GM12878 (cell line): ENCODE data around the gene CENPX. TPM values are rescaled to one million over a fixed set of nuclear protein-coding genes. Genes with fewer than 3 reads are reported as not detected.

Experiments
- ATAC-seq: fragments of 200-7000 bp; cut with Tn5 transposase; 3 replicates; pipeline ENCODE4 v1.9.1; 2020; ENCODE audit warnings: mild to moderate bottlenecking, moderate library complexity
- BruUV-seq: library from RNA; stranded (reverse); fragments of 400-500 nt; replicated peaks from 2 replicates; lab custom pipeline; 2021; lab: Mats Ljungman, UMichigan
- CTCF ChIA-PET: fragments of 300-600 bp; sonication (Branson Sonifier 250); formaldehyde crosslinking; extraction: SDS; loops from one replicate; lab custom pipeline; 2021; ENCODE audit warnings: inconsistent platforms; lab: Yijun Ruan, JAX
- POLR2A ChIA-PET: fragments of 350-600 bp; formaldehyde crosslinking; extraction: SDS; loops from one replicate; lab custom pipeline; 2021; ENCODE audit warnings: inconsistent platforms; lab: Charles Lee
- RAD21 ChIA-PET: fragments of 300-600 bp; sonication (Branson Sonifier 250); formaldehyde crosslinking; loops from one replicate; lab custom pipeline; 2023; ENCODE audit warnings: antibody characterized with exemption; ENCODE audit not compliant: unreplicated experiment; lab: Charles Lee
- SMC1A ChIA-PET: fragments of 300-600 bp; sonication (Branson Sonifier 250); formaldehyde crosslinking; loops from one replicate; lab custom pipeline; 2023; ENCODE audit not compliant: unreplicated experiment, uncharacterized antibody; lab: Charles Lee
- DNase-seq: peaks from one replicate; pipeline ENCODE4 v3.0.0-alpha.2; 2011; ENCODE audit warnings: low read depth, low spot score
- FAIRE-seq: peaks from 3 replicates; lab custom pipeline; 2011; peaks lifted over from hg19 to GRCh38; lab: Jason Lieb, UNC
- H2AFZ ChIP-seq: 2 replicates; pipeline ENCODE4 v1.6.0; 2011; ENCODE audit warnings: low read depth, low read length, control low read depth; ENCODE audit not compliant: control insufficient read depth
- H3K27ac ChIP-seq: 2 replicates; pipeline ENCODE4 v1.5.1; 2011; ENCODE audit warnings: control low read depth; ENCODE audit not compliant: control insufficient read depth, insufficient read depth
- H3K27me3 ChIP-seq, 2 experiments: replicated peaks in 1 of 2; 2 replicates each; pipeline versions ENCODE4 v1.6.0 to v1.6.1; 2011; ENCODE audit warnings: low read length in 1 of 2; ENCODE audit not compliant: control insufficient read depth in 2 of 2, insufficient read depth in 2 of 2
- H3K36me3 ChIP-seq, 2 experiments: 2 replicates each; pipeline ENCODE4 v1.5.1; 2011; ENCODE audit warnings: low read length in 1 of 2; ENCODE audit not compliant: control insufficient read depth in 2 of 2, insufficient read depth in 2 of 2
- H3K4me1 ChIP-seq: 2 replicates; pipeline ENCODE4 v1.6.1; 2011; ENCODE audit warnings: mild to moderate bottlenecking, low read length, moderate library complexity, mixed read lengths; ENCODE audit not compliant: control insufficient read depth, insufficient read depth
- H3K4me2 ChIP-seq: 2 replicates; pipeline ENCODE4 v1.6.0; 2011; ENCODE audit warnings: control low read depth; ENCODE audit not compliant: control insufficient read depth, insufficient read depth
- H3K4me3 ChIP-seq: fragments of 200-600 bp; sonication (generic); 2 replicates; pipeline ENCODE4 v1.5.1; 2016
- H3K79me2 ChIP-seq: 2 replicates; pipeline ENCODE4 v1.6.0; 2011; ENCODE audit warnings: low read length; ENCODE audit not compliant: control insufficient read depth, insufficient read depth
- H3K9ac ChIP-seq: 2 replicates; pipeline ENCODE4 v1.8.0; 2011; ENCODE audit warnings: low read length, control low read depth, mixed read lengths; ENCODE audit not compliant: control insufficient read depth, insufficient read depth
- H3K9me3 ChIP-seq: replicated peaks from 3 replicates; pipeline ENCODE4 v1.5.1; 2011; ENCODE audit warnings: mild to moderate bottlenecking, low read length; ENCODE audit not compliant: control insufficient read depth, insufficient read depth
- H4K20me1 ChIP-seq: 2 replicates; pipeline ENCODE4 v1.6.0; 2011; ENCODE audit not compliant: control insufficient read depth, insufficient read depth
- ATF2 ChIP-seq: IDR thresholded peaks from 2 replicates; pipeline ENCODE4 v1.6.1; 2012; ENCODE audit warnings: low read length, inconsistent platforms
- CTCF ChIP-seq, 3 experiments: IDR thresholded peaks in 2 of 3; conservative IDR thresholded peaks in 1 of 3; 2 replicates each; pipeline ENCODE4 v1.5.1; 2011; ENCODE audit warnings: low read depth in 3 of 3, low read length in 3 of 3, mild to moderate bottlenecking in 3 of 3, control low read depth in 2 of 3, moderate library complexity in 2 of 3, inconsistent platforms in 1 of 3, mixed read lengths in 1 of 3; ENCODE audit not compliant: control insufficient read depth in 2 of 3, insufficient read depth in 1 of 3; ENCODE audit errors: extremely low read depth in 1 of 3
- FOXK2 ChIP-seq: fragments of 450-650 bp; IDR thresholded peaks from 2 replicates; pipeline ENCODE4 v1.6.1; 2017; ENCODE audit warnings: mild to moderate bottlenecking, moderate library complexity
- NBN ChIP-seq: fragments of 450-650 bp; IDR thresholded peaks from 2 replicates; pipeline ENCODE4 v1.6.1; 2016
- POLR2A ChIP-seq: IDR thresholded peaks from 2 replicates; pipeline ENCODE4 v1.6.1; 2011; ENCODE audit warnings: low read depth, mild to moderate bottlenecking, low read length
- RCOR1 ChIP-seq: conservative IDR thresholded peaks from 2 replicates; pipeline ENCODE4 v1.6.1; 2012; ENCODE audit warnings: low read depth, low read length, improper control_type of control experiment
- ZBED1 ChIP-seq: IDR thresholded peaks from 2 replicates; pipeline ENCODE4 v1.6.1; 2016; ENCODE audit warnings: borderline replicate concordance
- WGBS: methylation state at CpG from one replicate; pipeline ENCODE4 v1.1.6; 2016; ENCODE audit warnings: low lambda C conversion rate; ENCODE audit not compliant: insufficient replicate concordance, insufficient coverage; ENCODE audit errors: missing lambda C conversion rate; 5-methylcytosine and 5-hydroxymethylcytosine counted together
- in situ Hi-C: fragments of 300-500 bp; cut with MboI; formaldehyde crosslinking; loops from 9 replicates; pipeline ENCODE4 v1.14.3; 2018; ENCODE audit warnings: mixed read lengths
- intact Hi-C: fragments of 100-400 bp; cut with micrococcal nuclease; formaldehyde crosslinking; loops from one replicate; pipeline ENCODE4 v1.14.2; 2022; ENCODE audit not compliant: unreplicated experiment
- polyA plus RNA-seq, 11 experiments: library from polyadenylated mRNA; depleted of rRNA in 4 of 11; unstranded in 6 of 11; stranded (reverse) in 5 of 11; fragments of >200 nt; fragmentation: Nextera tagmentation in 4 of 11; fragmentation: Illumina TruSeq in 1 of 11; extraction: Ambion mirVana in 4 of 11; extraction: Trizol in 1 of 11; gene quantifications; 1 replicate in 1 of 11; 2 replicates in 10 of 11; pipeline versions ENCODE4 v1.2.1 to v1.2.3, GENCODE V29; 2011 to 2016; ENCODE audit warnings: inconsistent platforms in 2 of 11, missing spikeins in 2 of 11, low read depth in 1 of 11
- total RNA-seq, 4 experiments: library from RNA; depleted of rRNA in 3 of 4; stranded (reverse); fragments of >200 nt in 3 of 4; fragmentation: Illumina TruSeq in 1 of 4; extraction: Trizol in 1 of 4; gene quantifications; 2 replicates each; pipeline versions ENCODE4 v1.2.1 to v1.2.3, GENCODE V29; 2013 to 2021

Gene CENPX
- total and polyA plus RNA-seq, 10 of the 15 experiments (the other 5 are each of a cell fraction or from before 2014, with no cell fraction given), result 11.7 to 182 (median 71.9) TPM

- ChIA-PET SMC1A (interaction anchor here (1.1 kb wide), 1 partner anchor 60 kb away, joined by 4 read pairs; no protein-coding TSS in a partner anchor), POLR2A (interaction anchor here (1.0 kb wide), 1 partner anchor 19 kb away, joined by 3 read pairs; the partner anchor contains the start of gene DCXR), RAD21 (interaction anchor here (0.5 to 4.4 kb wide), 7 partner anchors 11 to 87 kb away, joined by 3 to 68 read pairs (median 4); partner anchors contain the start of gene NOTUM), CTCF (interaction anchor here (1.0 to 5.0 kb wide), 13 partner anchors 9 to 169 kb away, joined by 3 to 89 read pairs (median 5); partner anchors contain the start of genes DCXR and NOTUM)
- H3K36me3 ChIP-seq, result no peaks in the 10 kb centered on the region; a peak in 2 of 4 replicates
- H3K9me3 ChIP-seq, result no peaks in the 10 kb centered on the region
- peaks cover 26% of the 10 kb centered on the region for H3K79me2 ChIP-seq
- ATAC-seq (no peak), FAIRE-seq (no peak), DNase-seq (no peak)
- BruUV-seq, result no TSS peak
- H4K20me1 ChIP-seq, result no peaks in the 10 kb centered on the region
- WGBS, result 82% methylated on average over 21 of the region's 33 CpGs
- no peak for TF ChIP-seq FOXK2
- TF ChIP-seq POLR2A, result peak; percentile 72
- no peak overlapping the region for H3K9ac ChIP-seq
- no peak overlapping the region for H2AFZ ChIP-seq
- in situ Hi-C loops (no loop called here), intact Hi-C loops (no loop called here)
- peaks cover 9% of the 10 kb centered on the region for H3K4me1 ChIP-seq
- no peak overlapping the region for H3K4me3 ChIP-seq
- H3K27me3 ChIP-seq, result no peaks in the 10 kb centered on the region
- H3K27ac ChIP-seq, result no peak overlapping the region
- H3K4me2 ChIP-seq, result no peak overlapping the region
Measured at GRCh38 chr17:82018989-82019689, 3.5 kb downstream of the CENPX start.

- Histone ChIP-seq H3K4me3 (no peak overlapping the region), H3K9me3 (no peaks in the 10 kb centered on the region), H3K79me2 (peaks cover 21% of the 10 kb centered on the region), H3K9ac (no peak overlapping the region), H3K27ac (no peak overlapping the region), H2AFZ (no peak overlapping the region), H3K27me3 (no peaks in the 10 kb centered on the region), H3K36me3 (no peaks in the 10 kb centered on the region; a peak in 2 of 4 replicates), H3K4me2 (no peak overlapping the region), H4K20me1 (no peaks in the 10 kb centered on the region), H3K4me1 (peaks cover 6% of the 10 kb centered on the region)
- SMC1A ChIA-PET, result no interaction called here
- CTCF ChIA-PET, result interaction anchor here (1.0 to 1.9 kb wide), 2 partner anchors 59 to 168 kb away, joined by 3 to 7 read pairs; no protein-coding TSS in a partner anchor
- POLR2A ChIA-PET, result no interaction called here
- BruUV-seq, result no TSS peak
- FAIRE-seq (no peak), ATAC-seq (no peak), DNase-seq (no peak)
- intact Hi-C loops (no loop called here), in situ Hi-C loops (no loop called here)
- RAD21 ChIA-PET, result interaction anchor here (0.8 kb wide), 1 partner anchor 59 kb away, joined by 3 read pairs; no protein-coding TSS in a partner anchor
- 69% methylated on average over 19 of the region's 19 CpGs for WGBS
- TF ChIP-seq RCOR1, result no peak
- TF ChIP-seq NBN, result no peak
- no peak for TF ChIP-seq ZBED1
- TF ChIP-seq ATF2, result no peak
- TF ChIP-seq CTCF (IDR thresholded peaks at IDR 0.05 in 2 of 3, conservative IDR thresholded peaks at IDR 0.05 in 1 of 3; ENCODE audit: control insufficient read depth in 2 of 3, extremely low read depth in 1 of 3, insufficient read depth in 1 of 3, low read depth in 3 of 3, low read length in 3 of 3), result 0 out of 6 replicates have a peak, but pooled peaks of 1 of the 3 experiments have one; percentile 5
Measured at GRCh38 chr17:82018152-82018988, 4.3 kb downstream of the CENPX start.
